Smooth muscle cell (in vitro differentiated cells): ENCODE results near the gene CEP97. TPM values are rescaled to one million over a fixed set of nuclear protein-coding genes. Genes with fewer than 3 reads are reported as not detected.
"Not testable (repeated sequence)": the region's sequence is repeated elsewhere in the genome, so short reads cannot be mapped to it uniquely, and the experiment has no call there.

Experiments
- DNase-seq: peaks from one replicate; lab custom pipeline; 2025; ENCODE audit not compliant: unreplicated experiment; lab: John Stamatoyannopoulos, UW
- H2AFZ ChIP-seq: fragments of 200-600 bp; sonication (generic); 2 replicates; pipeline ENCODE4 v1.6.0; 2016; ENCODE audit warnings: antibody characterized with exemption, low read depth, mild to moderate bottlenecking
- H3F3A ChIP-seq: fragments of 200-600 bp; sonication (generic); 2 replicates; pipeline ENCODE4 v1.6.0; 2017; ENCODE audit warnings: antibody characterized with exemption, low read depth
- H3K27ac ChIP-seq: fragments of 200-600 bp; sonication (generic); 2 replicates; pipeline ENCODE4 v1.5.1; 2016; ENCODE audit warnings: low read depth, mild to moderate bottlenecking
- H3K27me3 ChIP-seq: fragments of 200-600 bp; sonication (generic); 2 replicates; pipeline ENCODE4 v1.6.1; 2016; ENCODE audit warnings: low read depth, mild to moderate bottlenecking
- H3K36me3 ChIP-seq: fragments of 200-600 bp; sonication (generic); 2 replicates; pipeline ENCODE4 v1.5.1; 2016; ENCODE audit warnings: low read depth
- H3K4me1 ChIP-seq: fragments of 200-600 bp; sonication (generic); 2 replicates; pipeline ENCODE4 v1.5.1; 2016; ENCODE audit warnings: low read depth
- H3K4me2 ChIP-seq: fragments of 200-600 bp; sonication (generic); 2 replicates; pipeline ENCODE4 v1.6.0; 2016; ENCODE audit warnings: mild to moderate bottlenecking
- H3K4me3 ChIP-seq: fragments of 200-600 bp; sonication (generic); 2 replicates; pipeline ENCODE4 v1.5.1; 2016; ENCODE audit warnings: mild to moderate bottlenecking
- H3K79me2 ChIP-seq: fragments of 200-600 bp; sonication (generic); 2 replicates; pipeline ENCODE4 v1.6.0; 2016; ENCODE audit warnings: low read depth, mild to moderate bottlenecking
- H3K9ac ChIP-seq: fragments of 200-600 bp; sonication (generic); 2 replicates; pipeline ENCODE4 v1.6.0; 2016; ENCODE audit warnings: low read depth
- H3K9me3 ChIP-seq: fragments of 200-600 bp; sonication (generic); replicated peaks from 2 replicates; pipeline ENCODE4 v1.5.1; 2016; ENCODE audit warnings: low read depth
- H4K20me1 ChIP-seq: fragments of 200-600 bp; sonication (generic); 2 replicates; pipeline ENCODE4 v1.6.0; 2016; ENCODE audit warnings: low read depth
- WGBS: methylation state at CpG from one replicate; pipeline ENCODE4 v1.1.7; 2016; ENCODE audit warnings: low lambda C conversion rate; 5-methylcytosine and 5-hydroxymethylcytosine counted together
- polyA plus RNA-seq: library from polyadenylated mRNA; unstranded; fragments of >200 nt; fragmentation: Nextera tagmentation; extraction: Ambion mirVana; gene quantifications from 2 replicates; pipeline ENCODE4 v1.2.1, GENCODE V29; 2016
- total RNA-seq: library from RNA; depleted of rRNA; stranded (reverse); fragments of >200 nt; gene quantifications from 2 replicates; pipeline ENCODE4 v1.2.3, GENCODE V29; 2014
- TF ChIP-seq, protein P1 (sequence below): fragments of 200-600 bp; sonication (generic); IDR thresholded peaks from 2 replicates; pipeline ENCODE4 v1.5.1; 2017; ENCODE audit warnings: borderline replicate concordance, mild to moderate bottlenecking, antibody characterized with exemption; ENCODE audit not compliant: insufficient read depth, poor library complexity, severe bottlenecking

The CEP97 gene
- total and polyA plus RNA-seq, 2 experiments from 2014 or later = 4.3 to 20.8 TPM

DNA sequence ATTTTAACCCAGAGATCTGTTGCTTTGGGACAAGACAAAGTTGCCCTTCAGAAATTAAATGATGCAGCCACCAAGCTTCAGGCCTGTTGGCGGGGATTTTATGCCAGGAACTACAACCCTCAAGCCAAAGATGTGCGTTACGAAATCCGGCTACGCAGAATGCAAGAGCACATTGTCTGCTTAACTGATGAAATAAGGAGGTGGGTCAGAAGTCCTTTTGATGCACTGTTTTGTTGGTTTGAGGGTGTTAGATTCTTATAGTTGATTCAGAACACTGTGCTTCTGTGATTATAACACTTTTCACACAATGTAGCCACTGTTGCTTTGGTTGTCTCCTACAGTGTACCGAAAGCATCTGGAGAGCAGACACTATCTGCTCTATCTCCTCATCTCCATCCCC, 33.8 kb downstream of the CEP97 start:
- TF ChIP-seq, protein P1, sequence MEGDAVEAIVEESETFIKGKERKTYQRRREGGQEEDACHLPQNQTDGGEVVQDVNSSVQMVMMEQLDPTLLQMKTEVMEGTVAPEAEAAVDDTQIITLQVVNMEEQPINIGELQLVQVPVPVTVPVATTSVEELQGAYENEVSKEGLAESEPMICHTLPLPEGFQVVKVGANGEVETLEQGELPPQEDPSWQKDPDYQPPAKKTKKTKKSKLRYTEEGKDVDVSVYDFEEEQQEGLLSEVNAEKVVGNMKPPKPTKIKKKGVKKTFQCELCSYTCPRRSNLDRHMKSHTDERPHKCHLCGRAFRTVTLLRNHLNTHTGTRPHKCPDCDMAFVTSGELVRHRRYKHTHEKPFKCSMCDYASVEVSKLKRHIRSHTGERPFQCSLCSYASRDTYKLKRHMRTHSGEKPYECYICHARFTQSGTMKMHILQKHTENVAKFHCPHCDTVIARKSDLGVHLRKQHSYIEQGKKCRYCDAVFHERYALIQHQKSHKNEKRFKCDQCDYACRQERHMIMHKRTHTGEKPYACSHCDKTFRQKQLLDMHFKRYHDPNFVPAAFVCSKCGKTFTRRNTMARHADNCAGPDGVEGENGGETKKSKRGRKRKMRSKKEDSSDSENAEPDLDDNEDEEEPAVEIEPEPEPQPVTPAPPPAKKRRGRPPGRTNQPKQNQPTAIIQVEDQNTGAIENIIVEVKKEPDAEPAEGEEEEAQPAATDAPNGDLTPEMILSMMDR = no peak
- no peaks in the 10 kb centered on the region for H4K20me1 ChIP-seq
- no peak overlapping the region for H3K27ac ChIP-seq
- no peaks in the 10 kb centered on the region for H3F3A ChIP-seq
- no peak overlapping the region for H3K4me3 ChIP-seq
- no peaks in the 10 kb centered on the region for H3K9me3 ChIP-seq
- no peaks in the 10 kb centered on the region for H3K4me1 ChIP-seq
- no peaks in the 10 kb centered on the region for H3K79me2 ChIP-seq
- 96% methylated on average over 6 of the region's 6 CpGs for WGBS
- DNase-seq = no peak
- H3K36me3 ChIP-seq = peaks cover 13% of the 10 kb centered on the region
- no peak overlapping the region for H2AFZ ChIP-seq
- no peak overlapping the region for H3K9ac ChIP-seq
- H3K27me3 ChIP-seq = no peaks in the 10 kb centered on the region
- H3K4me2 ChIP-seq = no peak overlapping the region

DNA sequence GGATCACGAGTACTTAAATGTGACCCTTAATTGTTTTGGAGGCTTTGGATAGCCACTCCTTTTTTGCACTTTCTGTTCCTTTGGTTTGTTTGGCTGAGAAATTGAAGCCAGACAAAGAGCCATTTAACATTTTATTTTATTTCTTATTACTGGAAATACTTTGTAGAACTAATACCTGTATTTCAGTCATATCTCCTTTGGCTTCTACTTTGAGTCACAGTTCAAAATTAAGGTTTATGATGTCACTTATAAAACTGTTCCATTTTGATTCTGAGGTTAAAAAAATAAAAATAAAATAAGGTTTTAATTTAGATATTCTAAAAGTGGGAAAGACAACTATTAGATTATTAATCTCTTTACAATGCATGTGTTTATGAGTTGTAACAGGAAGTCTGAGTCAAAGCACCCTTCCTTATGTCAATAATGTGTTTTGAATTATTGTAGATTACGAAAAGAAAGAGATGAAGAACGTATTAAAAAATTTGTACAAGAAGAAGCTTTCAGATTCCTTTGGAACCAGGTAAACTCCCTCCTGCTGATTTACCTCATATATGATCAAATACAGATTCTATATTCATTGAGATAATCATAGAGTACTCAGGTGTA, 37.7 kb downstream of the CEP97 start:
- Histone ChIP-seq H4K20me1 (no peaks in the 10 kb centered on the region), H3K4me1 (no peaks in the 10 kb centered on the region), H3K9ac (no peak overlapping the region), H3F3A (no peaks in the 10 kb centered on the region), H3K27me3 (no peaks in the 10 kb centered on the region), H3K4me2 (no peak overlapping the region), H3K79me2 (no peaks in the 10 kb centered on the region), H3K4me3 (no peak overlapping the region), H3K27ac (no peak overlapping the region), H3K36me3 (peaks cover 5% of the 10 kb centered on the region), H3K9me3 (no peaks in the 10 kb centered on the region), H2AFZ (no peak overlapping the region)
- WGBS = 94% methylated on average over 3 of the region's 3 CpGs
- TF ChIP-seq, protein P1 = no peak
- DNase-seq = no peak

DNA sequence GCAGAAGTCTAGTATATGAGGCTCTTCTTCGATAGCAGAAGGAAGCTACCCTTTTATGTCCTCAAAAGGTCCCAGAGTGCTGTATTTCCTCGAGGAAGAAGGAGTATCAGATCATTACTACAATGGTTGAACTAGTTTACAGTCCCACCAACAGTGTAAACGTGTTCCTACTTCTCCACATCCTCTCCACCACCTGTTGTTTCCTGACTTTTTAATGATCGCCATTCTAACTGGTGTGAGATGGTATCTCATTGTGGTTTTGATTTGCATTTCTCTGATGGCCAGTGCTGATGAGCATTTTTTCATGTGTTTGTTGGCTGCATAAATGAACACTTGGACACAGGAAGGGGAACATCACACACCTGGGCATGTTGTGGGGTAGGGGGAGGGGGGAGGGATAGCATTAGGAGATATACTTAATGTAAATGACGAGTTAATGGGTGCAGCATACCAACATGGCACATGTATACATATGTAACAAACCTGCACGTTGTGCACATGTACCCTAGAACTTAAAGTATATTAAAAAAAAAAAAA, 53.4 kb downstream of the CEP97 start:
- not testable (repeated sequence) for H3K4me3 ChIP-seq, H3K9ac ChIP-seq, H2AFZ ChIP-seq, H3K27me3 ChIP-seq, H3F3A ChIP-seq, H3K27ac ChIP-seq, H3K4me2 ChIP-seq, H4K20me1 ChIP-seq, H3K36me3 ChIP-seq, H3K9me3 ChIP-seq, DNase-seq
- WGBS = 95% methylated on average over 6 of the region's 6 CpGs
- peaks cover 15% of the 10 kb centered on the region for H3K4me1 ChIP-seq
- H3K79me2 ChIP-seq = peaks cover 20% of the 10 kb centered on the region

DNA sequence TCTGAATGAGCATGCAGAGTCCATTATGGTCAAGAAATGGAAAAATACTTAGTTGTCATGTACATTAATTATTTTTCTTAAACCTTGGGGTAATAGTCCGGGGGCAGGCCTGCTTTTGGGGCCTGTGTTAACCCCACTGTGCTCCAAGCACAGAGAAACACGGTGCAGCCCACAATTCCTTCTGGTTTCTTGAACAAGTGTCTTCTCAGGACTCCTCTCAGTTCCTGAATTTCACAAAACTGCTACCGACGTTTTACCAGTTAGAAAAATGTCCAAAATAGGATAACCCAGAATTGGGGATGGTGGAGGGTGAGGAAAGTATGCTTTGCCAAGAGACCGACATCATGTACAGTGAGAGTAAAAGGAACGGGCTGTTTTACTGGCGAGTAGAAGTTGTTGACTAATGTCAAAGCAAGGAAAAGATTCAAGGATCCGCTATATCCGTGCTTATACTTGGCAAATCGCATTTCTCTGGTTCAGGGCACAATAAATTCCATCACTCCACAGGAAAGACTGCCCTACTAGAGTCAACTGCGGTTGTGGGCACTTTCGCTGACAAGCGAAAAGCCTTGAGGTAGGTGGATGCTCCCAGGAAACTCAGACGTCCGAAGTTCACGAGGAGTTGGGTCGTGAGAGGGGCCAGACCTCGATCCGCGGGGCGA, 54.1 kb downstream of the CEP97 start:
- Histone ChIP-seq H4K20me1 (no peaks in the 10 kb centered on the region), H3F3A (no peaks in the 10 kb centered on the region), H3K79me2 (peaks cover 20% of the 10 kb centered on the region), H3K9me3 (no peaks in the 10 kb centered on the region), H2AFZ (peak overlapping the region; percentile 95), H3K4me2 (peak overlapping the region; percentile 90), H3K27me3 (no peaks in the 10 kb centered on the region), H3K36me3 (no peaks in the 10 kb centered on the region), H3K27ac (peak overlapping the region; percentile 19), H3K4me1 (peaks cover 15% of the 10 kb centered on the region), H3K9ac (peak overlapping the region; percentile 67), H3K4me3 (peak overlapping the region; percentile 76)
- WGBS = 33% methylated on average over 21 of the region's 21 CpGs
- DNase-seq = no peak
- TF ChIP-seq, protein P1 = no peak
